NCI-H2029 treated with DMSO at 0.1 percent for 48 hours (cell line): ENCODE measurements around the gene CDH15.
A peak's percentile ranks its signal among the peaks of the same experiment; 100 is the strongest.

Source experiments
- DNase-seq: peaks from one replicate; lab custom pipeline; 2025; lab: John Stamatoyannopoulos, UW

Gene CDH15

GRCh38 chr16:89199241-89200123, 27.9 kb downstream of the CDH15 start:
- no peak for DNase-seq

- no peak for DNase-seq
Observed at GRCh38 chr16:89200124-89200849, 28.7 kb downstream of the CDH15 start, which contains the start of gene SLC22A31. TSS of gene SLC22A31 (minus strand) at chr16:89200537. CDS start at chr16:89200501, 36 bp downstream.

- DNase-seq = no peak
Observed at GRCh38 chr16:89200850-89201411, 29.4 kb downstream of the CDH15 start.

- peak; percentile 9 for DNase-seq
Observed at GRCh38 chr16:89201439-89202377, 30.2 kb downstream of the CDH15 start.

- DNase-seq = no peak
Observed at GRCh38 chr16:89202422-89203215, 31.1 kb downstream of the CDH15 start.

GRCh38 chr16:89207993-89208392, 36.4 kb downstream of the CDH15 start:
- no peak for DNase-seq

- no peak for DNase-seq
Observed at GRCh38 chr16:89209522-89210044, 38.0 kb downstream of the CDH15 start.

GRCh38 chr16:89210165-89210903, 38.8 kb downstream of the CDH15 start:
- DNase-seq = no peak

- no peak for DNase-seq
Observed at GRCh38 chr16:89210904-89211515, 39.5 kb downstream of the CDH15 start.

- peak; percentile 8 for DNase-seq
Observed at GRCh38 chr16:89216315-89217137, 45.0 kb downstream of the CDH15 start.

- DNase-seq = no peak
Observed at GRCh38 chr16:89217138-89217387, 45.5 kb downstream of the CDH15 start.

GRCh38 chr16:89217388-89218191, 46.0 kb downstream of the CDH15 start, which contains the start of gene ZNF778:
TSS of gene ZNF778 (plus strand) at chr16:89217703. CDS start at chr16:89221128, 3,425 bp downstream.
- peak; percentile 10 for DNase-seq

- DNase-seq = no peak
Observed at GRCh38 chr16:89219365-89219764, 47.8 kb downstream of the CDH15 start.

GRCh38 chr16:89221604-89222003, 50.1 kb downstream of the CDH15 start:
- DNase-seq = no peak

GRCh38 chr16:89222931-89223330, 51.4 kb downstream of the CDH15 start:
- DNase-seq = no peak

GRCh38 chr16:89224665-89225064, 53.1 kb downstream of the CDH15 start:
- DNase-seq = no peak

- no peak for DNase-seq
Observed at GRCh38 chr16:89230255-89230654, 58.7 kb downstream of the CDH15 start.

GRCh38 chr16:89232107-89232506, 60.6 kb downstream of the CDH15 start:
- DNase-seq = no peak
